ENCODE results near the gene RARRES1.

DNA sequence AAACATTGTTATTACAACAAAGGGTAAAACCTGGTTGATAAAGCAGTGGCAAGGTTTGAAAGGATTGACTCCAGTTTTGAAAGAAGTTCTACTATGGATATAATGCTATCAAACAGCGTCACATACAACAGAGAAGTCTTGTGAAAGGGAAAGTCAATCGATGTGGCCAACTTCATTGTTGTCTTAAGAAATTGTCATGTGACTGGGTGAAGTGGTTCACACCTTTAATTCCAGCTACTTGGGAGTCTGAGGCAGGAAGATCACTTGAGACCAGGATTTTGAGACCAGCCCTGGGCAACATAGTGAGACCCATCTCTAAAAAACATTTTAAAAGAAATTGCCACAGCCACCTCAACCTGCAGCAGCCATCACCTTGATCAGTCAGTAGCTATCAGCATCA is 53.6 kb downstream of the RARRES1 start:
- no peak for TF ChIP-seq CTCF (IDR thresholded peaks at IDR 0.05; ENCODE audit: poor library complexity)
- no peak for TF ChIP-seq EZH2 (IDR thresholded peaks at IDR 0.05; ENCODE audit: borderline replicate concordance)

Measured in hepatocyte (in vitro differentiated cells).